K562 (cell line): ENCODE data around the gene FANCC. TPM values are rescaled to one million over a fixed set of nuclear protein-coding genes. Genes with fewer than 3 reads are reported as not detected.

Experiments
- ATAC-seq: fragments of 200-7000 bp; cut with Tn5 transposase; 3 replicates; pipeline ENCODE4 v1.9.1; 2020; ENCODE audit warnings: moderate library complexity
- BruUV-seq: library from RNA; stranded (reverse); fragments of 400-500 nt; replicated peaks from 2 replicates; lab custom pipeline; 2021; lab: Mats Ljungman, UMichigan
- CTCF ChIA-PET: fragments of 300-600 bp; formaldehyde crosslinking; extraction: SDS; loops from one replicate; lab custom pipeline; 2021; ENCODE audit warnings: low intra/inter-chr PET ratio; lab: Yijun Ruan, JAX
- POLR2A ChIA-PET: fragments of 300-600, 350-650 bp; sonication (Branson Sonifier 250); formaldehyde crosslinking; extraction: SDS; loops from one replicate; lab custom pipeline; 2021; ENCODE audit warnings: antibody characterized with exemption, inconsistent platforms; lab: Yijun Ruan, JAX
- DNase-seq, 4 experiments: peaks; one replicate each; pipeline versions ENCODE4 v3.0.0 to v3.0.0-alpha.2; 2011 to 2018; ENCODE audit warnings: low spot score in 3 of 4, mixed read lengths in 3 of 4; ENCODE audit errors: extremely low read depth in 1 of 4
- FAIRE-seq: peaks from 2 replicates; lab custom pipeline; 2011; peaks lifted over from hg19 to GRCh38; lab: Jason Lieb, UNC
- H2AFZ ChIP-seq: 2 replicates; pipeline ENCODE4 v1.6.0; 2011; ENCODE audit warnings: low read depth, low read length, control low read depth, inconsistent platforms
- H3K27ac ChIP-seq: fragments of 200-600 bp; 3 replicates; pipeline ENCODE4 v1.8.0; 2011; ENCODE audit warnings: low read depth, mild to moderate bottlenecking, control low read depth, inconsistent platforms, low read length, moderate library complexity, mixed read lengths; ENCODE audit errors: extremely low read depth
- H3K27me3 ChIP-seq, 2 experiments: fragments of 300-600 bp in 1 of 2; 2 replicates in 1 of 2; 3 replicates in 1 of 2; pipeline versions ENCODE4 v1.6.0 to v1.8.0; 2011; ENCODE audit warnings: inconsistent platforms in 2 of 2, low read length in 2 of 2, mild to moderate bottlenecking in 1 of 2, mixed read lengths in 1 of 2, moderate library complexity in 1 of 2; ENCODE audit not compliant: control insufficient read depth in 2 of 2, insufficient read depth in 2 of 2
- H3K36me3 ChIP-seq: fragments of 300-600 bp; 3 replicates; pipeline ENCODE4 v1.8.0; 2011; ENCODE audit warnings: mild to moderate bottlenecking, low read length, inconsistent platforms; ENCODE audit not compliant: control insufficient read depth, insufficient read depth
- H3K4me1 ChIP-seq, 2 experiments: fragments of 200-600 bp in 1 of 2; replicated peaks in 1 of 2; 2 replicates in 1 of 2; 3 replicates in 1 of 2; pipeline versions ENCODE4 v1.5.1 to v1.8.0; 2011; ENCODE audit warnings: inconsistent platforms in 2 of 2, low read length in 2 of 2, mild to moderate bottlenecking in 1 of 2, mixed read lengths in 1 of 2, moderate library complexity in 1 of 2; ENCODE audit not compliant: control insufficient read depth in 2 of 2, insufficient read depth in 2 of 2
- H3K4me2 ChIP-seq: 2 replicates; pipeline ENCODE4 v1.6.1; 2011; ENCODE audit warnings: low read length, control low read depth, inconsistent platforms, mixed read lengths; ENCODE audit not compliant: insufficient read depth
- H3K4me3 ChIP-seq: fragments of 200-600 bp; sonication (generic), shearing (Covaris generic); 2 replicates; pipeline ENCODE4 v1.5.1; 2016; ENCODE audit warnings: control low read depth, inconsistent platforms
- H3K79me2 ChIP-seq: fragments of 200-600 bp; 3 replicates; pipeline ENCODE4 v1.8.0; 2011; ENCODE audit warnings: low read length, inconsistent platforms; ENCODE audit not compliant: control insufficient read depth, insufficient read depth
- H3K9ac ChIP-seq, 2 experiments: 2 replicates each; pipeline versions ENCODE4 v1.6.0 to v1.6.1; 2011; ENCODE audit warnings: low read depth in 2 of 2, low read length in 2 of 2, control low read depth in 1 of 2, inconsistent platforms in 1 of 2, mild to moderate bottlenecking in 1 of 2, mixed read lengths in 1 of 2; ENCODE audit not compliant: insufficient read depth in 1 of 2
- H3K9me1 ChIP-seq: one replicate; pipeline ENCODE4 v1.6.0; 2011; ENCODE audit warnings: inconsistent platforms, mild to moderate bottlenecking, low read length, moderate library complexity; ENCODE audit not compliant: control insufficient read depth, insufficient read depth
- H3K9me3 ChIP-seq: replicated peaks from 2 replicates; pipeline ENCODE4 v1.5.1; 2011; ENCODE audit warnings: low read depth, low read length, inconsistent platforms; ENCODE audit not compliant: control insufficient read depth, insufficient read depth
- H4K20me1 ChIP-seq: replicated peaks from 2 replicates; pipeline ENCODE4 v1.6.1; 2011; ENCODE audit warnings: low read length, inconsistent platforms, mixed read lengths; ENCODE audit not compliant: control insufficient read depth, insufficient read depth
- ELK3 ChIP-seq: fragments of 450-650 bp; formaldehyde crosslinking; IDR thresholded peaks from 2 replicates; pipeline ENCODE4 v1.4.0; 2020; ENCODE audit warnings: mild to moderate bottlenecking
- GATAD2A ChIP-seq: fragments of 450-650 bp; IDR thresholded peaks from 2 replicates; pipeline ENCODE4 v1.6.1; 2017
- HBP1 ChIP-seq: fragments of 450-650 bp; formaldehyde crosslinking; IDR thresholded peaks from 2 replicates; pipeline ENCODE4 v1.4.0; 2022; ENCODE audit warnings: missing genetic modification characterization
- HNRNPL ChIP-seq: fragments of 200-400 bp; formaldehyde crosslinking; IDR thresholded peaks from 2 replicates; pipeline ENCODE4 v1.6.1; 2017; ENCODE audit warnings: low read depth, mild to moderate bottlenecking, low read length
- KDM4B ChIP-seq, 2 experiments: fragments of 450-650 bp in 1 of 2; sonication (generic) in 1 of 2; IDR thresholded peaks; 2 replicates each; pipeline ENCODE4 v1.6.1; 2016 to 2017; ENCODE audit warnings: borderline replicate concordance in 2 of 2, antibody characterized with exemption in 1 of 2, low read depth in 1 of 2, mild to moderate bottlenecking in 1 of 2
- MAFF ChIP-seq: IDR thresholded peaks from 2 replicates; pipeline ENCODE4 v1.6.1; 2012; ENCODE audit warnings: low read length, improper control_type of control experiment
- NFATC3 ChIP-seq: fragments of 450-650 bp; IDR thresholded peaks from 2 replicates; pipeline ENCODE4 v1.6.1; 2017; ENCODE audit warnings: mild to moderate bottlenecking
- SMAD1 ChIP-seq: fragments of 150-350 bp; IDR thresholded peaks from 2 replicates; pipeline ENCODE4 v1.6.1; 2014; ENCODE audit warnings: low read length, low read depth; ENCODE audit not compliant: partially characterized antibody
- TARDBP ChIP-seq: fragments of 450-650 bp; IDR thresholded peaks from 2 replicates; pipeline ENCODE4 v1.6.1; 2016
- TEAD1 ChIP-seq, 2 experiments: fragments of 450-650 bp in 1 of 2; sonication (generic) in 1 of 2; formaldehyde crosslinking; IDR thresholded peaks; 2 replicates each; pipeline versions ENCODE4 v1.4.0 to v1.8.0; 2020 to 2022; ENCODE audit warnings: mild to moderate bottlenecking in 2 of 2, missing genetic modification reagents in 1 of 2
- ZBTB7A ChIP-seq: IDR thresholded peaks from 2 replicates; pipeline ENCODE4 v1.6.1; 2011; ENCODE audit warnings: low read depth, mild to moderate bottlenecking, low read length, moderate library complexity, borderline replicate concordance; ENCODE audit not compliant: control insufficient read depth
- ZNF3 ChIP-seq: fragments of 250-450 bp; sonication (Bioruptor Pico); IDR thresholded peaks from 2 replicates; pipeline ENCODE4 v1.5.0; 2021; ENCODE audit warnings: mild to moderate bottlenecking, moderate library complexity
- WGBS: fragments of 100-300 bp; shearing (Covaris generic); methylation state at CpG from one replicate; pipeline ENCODE4 v1.1.6; 2016; ENCODE audit warnings: low coverage, mixed read lengths; ENCODE audit not compliant: insufficient coverage; ENCODE audit errors: missing lambda C conversion rate; 5-methylcytosine and 5-hydroxymethylcytosine counted together
- in situ Hi-C: fragments of 300-500 bp; cut with MboI; formaldehyde crosslinking; loops from 4 replicates; pipeline ENCODE4 v1.15.0; 2018; ENCODE audit warnings: inconsistent platforms, mixed read lengths
- intact Hi-C: fragments of 100-400 bp; cut with micrococcal nuclease; formaldehyde crosslinking; loops from 2 replicates; pipeline ENCODE4 v1.14.2; 2022
- polyA plus RNA-seq, 8 experiments: library from polyadenylated mRNA; depleted of rRNA in 4 of 8; stranded (reverse) in 5 of 8; unstranded in 3 of 8; fragments of >200 nt; fragmentation: Nextera tagmentation in 2 of 8; fragmentation: Illumina TruSeq in 1 of 8; extraction: Ambion mirVana in 2 of 8; extraction: Trizol in 1 of 8; gene quantifications; 2 replicates each; pipeline versions ENCODE4 v1.2.1 to v1.2.3, GENCODE V29; 2011 to 2014; ENCODE audit warnings: inconsistent platforms in 1 of 8, missing spikeins in 1 of 8
- total RNA-seq, 7 experiments: library from RNA; depleted of rRNA in 6 of 7; stranded (reverse); fragments of >200 nt in 6 of 7; fragmentation: Illumina TruSeq in 2 of 7; extraction: Trizol in 2 of 7; gene quantifications; 2 replicates each; pipeline versions ENCODE4 v1.2.1 to v1.2.3, GENCODE V29; 2011 to 2021; ENCODE audit warnings: low replicate concordance in 1 of 7

The FANCC gene
- total and polyA plus RNA-seq, 9 of the 15 experiments (the other 6 are each of a cell fraction or from before 2014, with no cell fraction given), result 4.6 to 18.4 (median 14.2) TPM

- no peaks in the 10 kb centered on the region for H3K9me1 ChIP-seq
- WGBS, result 13% methylated on average over 2 of the region's 2 CpGs
- no peaks in the 10 kb centered on the region for H3K9me3 ChIP-seq
- H3K4me2 ChIP-seq, result no peak overlapping the region
- no peaks in the 10 kb centered on the region for H4K20me1 ChIP-seq
- TF ChIP-seq MAFF, result no peak
- TF ChIP-seq ELK3 (CRISPR knock-in tag), result no peak
- no peak for TF ChIP-seq TARDBP
- no peak for TF ChIP-seq NFATC3
- no peak for TF ChIP-seq HNRNPL
- no peak for TF ChIP-seq ZBTB7A
- no peak for TF ChIP-seq SMAD1
- no peak for TF ChIP-seq TEAD1 (CRISPR knock-in tag; IDR thresholded peaks at IDR 0.05)
- no peak for TF ChIP-seq HBP1 (CRISPR knock-in tag)
- TF ChIP-seq KDM4B (IDR thresholded peaks at IDR 0.05; ENCODE audit: borderline replicate concordance in 2 of 2, low read depth in 1 of 2), result no peak
- no peak for TF ChIP-seq GATAD2A
- no peak for TF ChIP-seq ZNF3
- no peak overlapping the region for H3K4me3 ChIP-seq
- no peaks in the 10 kb centered on the region for H3K4me1 ChIP-seq
- ChIA-PET CTCF (no interaction called here), POLR2A (interaction anchor here (0.5 kb wide), 1 partner anchor 962 kb away, joined by 3 read pairs; no protein-coding TSS in a partner anchor)
- FAIRE-seq, result no peak
- H3K27ac ChIP-seq, result no peak overlapping the region
- BruUV-seq, result no TSS peak
- no peak overlapping the region for H3K9ac ChIP-seq
- no peaks in the 10 kb centered on the region for H3K36me3 ChIP-seq
- ATAC-seq, result no peak
- H3K27me3 ChIP-seq, result no peaks in the 10 kb centered on the region
- in situ Hi-C loops, result no loop called here
- intact Hi-C loops, result no loop called here
- no peaks in the 10 kb centered on the region; the same call in 2 of the 3 replicates for H3K79me2 ChIP-seq
- no peak for DNase-seq
- no peak overlapping the region for H2AFZ ChIP-seq
Measured at GRCh38 chr9:95286151-95286550, 31.4 kb downstream of the FANCC start.
